WTC11 (cell line): ENCODE measurements around the gene BOD1.

Experiments used
- GRHL2 ChIP-seq: fragments of 250-450 bp; sonication (Bioruptor Pico); IDR thresholded peaks from 2 replicates; pipeline ENCODE4 v1.8.0; 2022; ENCODE audit warnings: mild to moderate bottlenecking, moderate library complexity; ENCODE audit not compliant: insufficient replicate concordance, severe bottlenecking
- PREB ChIP-seq: sonication (generic); formaldehyde crosslinking; IDR thresholded peaks from 2 replicates; pipeline ENCODE4 v1.8.1; 2022; ENCODE audit warnings: mild to moderate bottlenecking, missing genetic modification reagents, moderate library complexity, borderline replicate concordance

- TF ChIP-seq GRHL2 (CRISPR knock-in tag) (no peak), PREB (CRISPR knock-in tag) (no peak)
Observed at GRCh38 chr5:173645890-173646574, 29.6 kb upstream of the BOD1 start.
